Skin of body (tissue), 2 donors: ENCODE measurements around the gene TP53. TPM values are rescaled to one million over a fixed set of nuclear protein-coding genes. Genes with fewer than 3 reads are reported as not detected.
"Not testable (repeated sequence)": the region's sequence is repeated elsewhere in the genome, so short reads cannot be mapped to it uniquely, and the experiment has no call there.

Source experiments
- DNase-seq: peaks from one replicate; lab custom pipeline; 2025; lab: John Stamatoyannopoulos, UW
- total RNA-seq: library from RNA; depleted of rRNA; stranded (reverse); fragments of >200 nt; gene quantifications from one replicate; pipeline ENCODE4 v1.2.3, GENCODE V29; 2014

Gene TP53
- total RNA-seq, 1 donor from 2014 or later: 30.2 TPM

DNA sequence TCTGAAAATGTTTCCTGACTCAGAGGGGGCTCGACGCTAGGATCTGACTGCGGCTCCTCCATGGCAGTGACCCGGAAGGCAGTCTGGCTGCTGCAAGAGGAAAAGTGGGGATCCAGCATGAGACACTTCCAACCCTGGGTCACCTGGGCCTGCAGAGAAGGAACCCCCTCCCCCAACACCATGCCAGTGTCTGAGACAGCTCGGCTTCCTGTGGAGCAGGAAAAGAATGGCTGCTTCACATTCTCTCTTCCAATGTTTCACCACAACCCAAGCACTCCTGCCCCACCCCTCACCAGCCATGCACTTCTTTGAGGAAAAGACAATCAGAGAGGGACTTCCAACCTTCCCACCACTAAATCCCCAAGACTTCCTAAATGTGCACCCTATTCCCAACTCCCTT, 10.8 kb downstream of the TP53 start:
- no peak for DNase-seq

DNA sequence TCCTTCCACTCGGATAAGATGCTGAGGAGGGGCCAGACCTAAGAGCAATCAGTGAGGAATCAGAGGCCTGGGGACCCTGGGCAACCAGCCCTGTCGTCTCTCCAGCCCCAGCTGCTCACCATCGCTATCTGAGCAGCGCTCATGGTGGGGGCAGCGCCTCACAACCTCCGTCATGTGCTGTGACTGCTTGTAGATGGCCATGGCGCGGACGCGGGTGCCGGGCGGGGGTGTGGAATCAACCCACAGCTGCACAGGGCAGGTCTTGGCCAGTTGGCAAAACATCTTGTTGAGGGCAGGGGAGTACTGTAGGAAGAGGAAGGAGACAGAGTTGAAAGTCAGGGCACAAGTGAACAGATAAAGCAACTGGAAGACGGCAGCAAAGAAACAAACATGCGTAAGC, 12.4 kb downstream of the TP53 start:
- DNase-seq: no peak

DNA sequence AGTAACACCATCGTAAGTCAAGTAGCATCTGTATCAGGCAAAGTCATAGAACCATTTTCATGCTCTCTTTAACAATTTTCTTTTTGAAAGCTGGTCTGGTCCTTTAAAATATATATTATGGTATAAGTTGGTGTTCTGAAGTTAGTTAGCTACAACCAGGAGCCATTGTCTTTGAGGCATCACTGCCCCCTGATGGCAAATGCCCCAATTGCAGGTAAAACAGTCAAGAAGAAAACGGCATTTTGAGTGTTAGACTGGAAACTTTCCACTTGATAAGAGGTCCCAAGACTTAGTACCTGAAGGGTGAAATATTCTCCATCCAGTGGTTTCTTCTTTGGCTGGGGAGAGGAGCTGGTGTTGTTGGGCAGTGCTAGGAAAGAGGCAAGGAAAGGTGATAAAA, 14.1 kb downstream of the TP53 start:
- no peak for DNase-seq

DNA sequence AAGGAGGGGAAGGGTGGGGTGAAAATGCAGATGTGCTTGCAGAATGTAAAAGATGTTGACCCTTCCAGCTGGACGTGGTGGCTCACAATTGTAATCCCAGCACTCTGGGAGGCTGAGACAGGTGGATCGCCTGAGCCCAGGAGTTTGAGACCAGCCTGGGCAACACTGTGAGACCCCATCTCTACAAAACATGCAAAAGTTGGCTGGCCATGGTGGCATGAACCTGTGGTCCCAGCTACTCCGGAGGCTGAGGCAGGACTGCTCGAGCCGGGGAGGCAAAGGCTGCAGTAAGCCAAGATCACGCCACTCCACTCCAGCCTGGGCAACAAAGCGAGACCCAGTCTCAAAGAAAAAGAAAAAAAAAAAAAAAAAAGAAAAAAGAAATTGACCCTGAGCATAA, 18.8 kb downstream of the TP53 start:
- no peak for DNase-seq

DNA sequence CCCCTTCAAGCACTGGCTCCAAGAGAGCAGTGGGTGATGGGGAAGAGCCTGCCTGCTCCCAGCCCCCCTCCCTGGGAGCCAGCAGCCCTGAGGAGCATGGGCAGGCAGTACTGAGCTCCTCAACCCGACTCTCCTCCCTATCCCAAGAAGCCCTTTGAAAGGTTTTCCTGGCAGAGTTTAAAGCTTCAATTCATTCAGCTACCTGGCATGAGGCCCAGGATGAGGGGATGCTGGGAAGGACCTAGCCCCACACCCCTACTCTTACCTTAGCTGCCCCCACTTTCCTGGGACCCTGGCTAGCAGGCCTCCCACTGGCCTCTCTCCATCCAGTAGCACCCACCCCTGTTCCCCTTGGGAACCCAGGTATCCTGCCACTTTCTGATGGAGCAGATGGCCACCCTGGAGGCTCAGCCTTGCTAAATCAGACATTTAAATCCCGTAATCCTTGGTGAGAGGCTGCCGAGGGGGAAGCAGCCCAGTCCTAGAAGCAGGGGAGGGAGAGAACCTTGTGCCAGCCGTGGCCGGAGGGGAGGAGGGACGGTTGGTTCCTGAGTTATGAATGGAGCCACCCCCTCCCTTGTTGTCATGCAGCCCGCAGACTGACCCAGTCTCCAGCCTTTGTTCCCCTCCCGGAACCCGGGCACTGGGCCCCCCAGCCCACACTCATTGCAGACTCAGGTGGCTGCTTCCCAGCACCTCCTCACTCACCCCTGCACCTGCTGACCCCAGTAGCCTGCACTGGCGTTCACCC, 19.5 kb downstream of the TP53 start:
- no peak for DNase-seq

DNA sequence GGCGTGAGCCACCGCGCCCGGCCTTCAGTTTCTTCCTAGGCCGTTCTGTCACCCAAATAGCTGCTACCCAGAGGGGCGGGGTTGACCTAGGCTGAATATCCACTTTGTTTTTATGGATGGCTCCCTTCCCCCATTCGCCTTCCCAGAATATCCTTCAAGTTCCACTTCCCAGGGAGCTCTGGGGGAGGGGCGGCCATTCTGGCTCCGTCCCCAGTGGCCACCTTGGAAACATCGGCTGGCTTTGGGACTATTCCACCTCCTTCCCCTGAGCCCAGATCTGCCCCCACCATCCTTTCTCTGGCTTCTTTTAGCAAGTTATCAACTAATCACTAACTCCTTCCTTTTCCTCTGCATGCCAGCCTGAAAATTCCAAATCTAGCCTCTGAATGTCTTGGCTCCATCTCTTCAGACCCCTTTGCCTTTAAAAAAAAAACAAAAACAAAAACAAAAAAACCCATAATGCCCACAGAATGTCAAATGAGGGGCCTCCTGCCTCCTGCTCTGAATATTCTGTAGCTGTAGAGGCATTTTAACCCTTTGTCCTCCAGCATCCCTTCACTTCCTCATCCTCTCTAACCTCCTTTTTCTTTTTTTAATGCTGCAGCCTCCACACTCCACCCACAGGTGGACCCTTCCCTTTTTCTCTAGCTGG, 30.2 kb downstream of the TP53 start:
- DNase-seq: no peak

DNA sequence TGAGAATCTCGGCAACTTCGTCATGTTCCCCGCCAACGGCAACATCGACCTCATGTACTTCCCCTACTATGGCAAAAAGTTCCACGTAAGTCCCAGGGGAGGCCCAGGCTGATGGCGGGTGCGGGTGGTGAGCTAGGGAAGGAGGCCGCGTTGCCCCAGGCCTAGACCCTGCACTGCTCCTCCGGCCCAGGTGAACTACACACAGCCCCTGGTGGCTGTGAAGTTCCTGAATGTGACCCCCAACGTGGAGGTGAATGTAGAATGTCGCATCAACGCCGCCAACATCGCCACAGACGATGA, 31.8 kb downstream of the TP53 start:
- no peak for DNase-seq

DNA sequence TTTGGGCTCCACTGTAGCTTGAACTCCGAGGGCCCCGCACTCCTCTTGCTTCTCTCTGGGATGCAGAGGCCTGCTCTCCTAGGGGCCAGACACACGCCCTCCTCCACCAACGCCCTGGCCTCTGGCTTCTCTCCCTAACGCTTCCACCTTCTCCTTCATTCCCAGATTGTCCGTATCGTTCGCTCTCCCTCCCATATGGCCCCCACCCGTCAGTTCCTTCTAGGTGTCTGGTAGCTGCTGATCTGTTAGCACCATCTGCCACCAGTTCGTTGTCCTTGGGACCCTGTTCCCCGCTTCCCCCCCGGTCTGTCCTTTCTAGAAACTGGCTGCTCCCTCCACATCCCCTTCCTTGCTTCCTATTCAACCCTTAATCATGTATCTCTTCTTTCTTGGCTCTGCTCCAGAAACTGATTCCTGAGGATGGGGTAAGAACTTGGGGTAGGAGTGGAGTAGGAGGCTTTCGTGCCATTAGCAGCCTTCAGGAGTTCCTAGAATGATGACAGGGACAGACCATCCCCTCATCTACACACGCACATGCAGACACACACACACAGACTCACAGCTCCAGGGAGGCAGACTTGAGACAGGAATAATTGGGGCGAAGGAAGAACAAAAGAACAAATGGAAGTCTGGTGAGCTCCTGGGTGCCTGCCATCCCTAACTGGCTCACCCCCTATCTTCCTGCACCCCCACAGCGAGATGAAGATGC, 32.3 kb downstream of the TP53 start:
- DNase-seq: no peak

DNA sequence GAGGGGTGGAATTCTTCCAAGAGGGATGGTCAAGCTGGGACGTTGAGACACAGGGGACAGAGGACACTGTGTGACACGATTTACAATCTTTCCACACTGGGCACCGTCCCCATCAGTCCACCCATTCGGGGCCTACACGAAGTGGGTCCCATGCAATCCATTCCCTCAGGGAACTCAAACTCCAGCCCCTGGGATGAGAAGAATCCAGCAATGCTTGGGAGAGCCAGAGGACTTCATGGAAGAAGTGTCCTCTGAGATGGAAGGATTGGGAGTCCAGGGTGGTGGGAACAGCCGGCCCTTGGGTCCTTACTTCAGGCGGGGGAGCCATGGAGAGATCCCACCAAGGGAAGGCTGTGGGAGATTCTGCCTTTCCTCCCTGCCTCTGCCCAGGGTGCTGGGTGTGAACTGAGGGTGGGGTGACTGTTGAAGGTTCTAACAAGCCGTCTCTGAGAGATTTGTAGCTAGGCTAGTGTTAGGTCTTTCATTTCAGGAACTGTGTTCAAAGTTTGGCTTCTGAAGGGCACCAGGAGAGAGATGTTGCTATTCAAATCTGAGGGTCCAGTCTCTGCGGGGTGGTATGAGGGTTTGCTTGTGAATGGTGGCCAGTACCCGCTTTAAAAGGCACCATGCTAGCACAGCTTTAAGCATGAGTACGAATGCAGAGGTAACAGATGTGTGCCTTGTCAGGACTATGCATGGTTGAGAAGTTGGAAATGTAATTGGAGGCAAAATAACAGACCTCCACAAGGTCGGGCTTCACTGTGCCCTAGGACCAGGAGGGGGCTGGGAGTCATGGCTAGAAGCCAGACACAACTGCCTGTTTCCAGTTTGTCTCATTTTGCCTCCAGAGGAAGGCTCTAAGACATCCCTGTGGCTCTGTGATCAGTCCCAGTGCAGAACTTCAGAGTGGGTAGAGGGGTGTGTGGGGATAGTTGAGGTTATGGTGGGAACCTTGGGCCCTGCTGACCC, 34.6 kb downstream of the TP53 start:
- DNase-seq: no peak

DNA sequence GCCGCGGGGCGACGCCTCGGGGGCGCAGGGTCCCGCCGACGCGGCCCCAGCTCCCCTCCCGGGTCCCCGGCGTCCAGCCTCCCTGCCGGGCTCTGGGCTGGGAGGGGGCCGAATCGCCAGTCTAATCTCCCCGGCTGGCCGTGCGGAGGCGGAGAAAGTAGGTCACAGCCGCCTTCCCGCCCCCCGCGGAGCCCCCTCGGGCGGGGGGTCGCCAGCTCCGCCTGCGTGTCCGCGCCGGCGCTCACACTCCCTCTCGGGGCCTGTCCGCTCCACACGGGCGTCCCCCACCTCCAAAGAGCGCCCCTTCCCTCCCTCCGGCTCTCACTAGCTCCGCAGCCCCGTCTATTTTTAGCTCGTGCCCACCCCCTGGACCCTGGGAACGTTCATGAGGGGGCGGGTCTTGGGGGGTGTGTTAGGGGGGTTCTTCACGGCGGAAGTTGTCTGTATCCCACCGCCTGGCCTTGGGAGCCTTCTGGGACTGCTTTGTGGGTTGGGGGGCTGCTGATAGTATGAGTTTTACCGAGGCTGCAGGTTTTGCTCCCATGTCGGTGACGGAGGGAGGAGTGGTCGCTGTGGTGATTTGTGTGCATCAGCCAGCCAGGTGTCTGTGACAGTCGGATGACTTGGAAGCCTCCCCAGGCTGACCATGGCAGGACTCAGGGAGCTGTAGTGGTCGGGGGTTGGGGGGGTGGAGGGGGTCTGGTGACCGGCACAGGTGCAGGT, 35.5 kb downstream of the TP53 start:
- peak; percentile 53 for DNase-seq

DNA sequence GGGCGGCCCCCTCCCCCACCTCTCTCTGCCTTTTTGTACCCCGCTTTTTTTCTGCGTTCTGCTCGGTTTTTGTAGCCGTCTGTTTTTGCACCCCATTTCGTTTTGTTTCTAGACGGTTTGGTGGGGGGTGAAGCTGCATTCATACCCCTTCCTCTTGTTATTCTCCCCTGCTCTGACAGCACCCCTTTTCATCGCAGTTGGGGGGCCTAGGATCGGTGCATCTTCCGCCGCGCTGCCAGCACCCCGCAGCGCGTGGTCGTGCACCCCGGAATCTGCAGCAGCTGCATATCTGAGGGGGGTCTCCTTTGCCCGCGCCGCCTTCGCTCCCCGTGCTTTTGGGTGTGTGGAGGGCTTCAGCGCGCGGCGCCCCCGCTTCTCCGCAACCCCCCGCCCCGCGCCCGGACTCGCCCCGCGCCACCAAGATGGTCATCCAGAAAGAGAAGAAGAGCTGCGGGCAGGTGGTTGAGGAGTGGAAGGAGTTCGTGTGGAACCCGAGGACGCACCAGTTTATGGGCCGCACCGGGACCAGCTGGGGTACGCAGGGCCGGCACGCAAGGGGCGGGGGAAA, 36.1 kb downstream of the TP53 start:
- no peak for DNase-seq

DNA sequence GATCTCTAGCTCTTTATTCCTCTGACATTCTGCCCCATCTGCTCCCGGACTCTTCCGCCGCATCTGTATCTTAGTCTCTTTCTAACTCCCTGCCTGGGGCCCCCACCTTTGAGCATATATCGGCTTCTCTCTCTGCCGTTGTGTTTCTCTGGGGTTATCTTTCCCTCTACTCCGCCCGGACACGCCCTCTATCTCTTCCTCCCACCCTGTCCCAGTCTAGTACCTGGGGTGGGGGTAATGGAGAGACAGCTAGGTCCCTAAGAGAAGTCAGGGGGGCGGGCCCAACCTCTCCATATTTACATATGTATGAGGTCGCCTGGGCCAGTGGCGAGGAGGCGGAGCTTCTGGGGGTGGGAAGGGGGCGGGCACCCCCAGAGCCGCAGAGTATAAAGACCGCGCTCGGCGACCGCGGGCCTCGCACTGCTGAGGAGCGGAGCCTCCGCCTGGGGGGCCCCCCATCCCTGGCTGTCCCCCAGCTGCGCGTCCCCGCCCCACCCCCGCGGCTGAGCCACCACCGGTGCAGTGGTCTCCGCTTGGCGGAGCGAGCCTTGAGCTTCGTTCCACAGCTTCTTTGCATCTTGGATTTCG, 36.7 kb downstream of the TP53 start, which contains the start of gene ATP1B2:
Gene ATP1B2, plus strand, starts transcription at position 418 of the 588 bp plus-strand sequence. CDS start 593 bp downstream, outside the sequence.
- no peak for DNase-seq

DNA sequence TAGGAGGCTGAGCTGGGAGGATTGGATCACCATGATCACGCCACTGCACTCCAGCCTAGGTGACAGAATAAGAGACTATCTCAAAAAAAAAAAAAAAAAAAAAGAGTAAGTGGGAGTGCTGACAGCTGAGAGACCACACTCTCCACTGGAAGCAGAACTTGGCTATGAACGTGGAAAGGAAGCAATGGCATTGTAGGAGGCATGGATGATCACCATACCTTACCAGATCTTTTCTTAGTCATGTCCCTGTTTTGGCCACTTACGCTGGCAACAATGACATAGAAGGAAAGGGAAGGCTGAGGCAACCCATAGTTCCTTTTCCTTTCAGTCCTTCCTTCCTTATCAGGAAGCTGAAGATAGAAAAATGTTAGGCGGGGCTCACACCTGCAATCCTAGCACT, 40.3 kb downstream of the TP53 start:
- no peak for DNase-seq

DNA sequence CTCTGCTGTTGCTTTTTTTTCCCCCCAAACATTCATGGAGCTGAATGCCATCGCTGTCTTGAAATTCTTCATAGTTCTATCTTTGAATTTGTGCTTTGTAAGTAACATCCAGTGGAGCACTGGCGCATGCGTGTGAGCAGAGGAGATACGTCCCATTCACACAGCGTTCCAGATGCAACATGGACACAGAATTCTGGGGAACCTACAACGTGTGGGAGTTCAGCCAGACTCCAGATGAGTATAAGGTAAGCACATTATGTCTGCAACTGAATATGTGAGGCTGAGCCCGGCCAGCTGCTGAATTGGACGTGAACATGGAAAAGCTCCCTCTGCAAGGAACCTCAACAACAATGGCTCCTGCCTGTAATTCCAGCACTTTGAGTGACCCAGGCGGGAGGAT, 40.8 kb downstream of the TP53 start:
- DNase-seq: no peak

DNA sequence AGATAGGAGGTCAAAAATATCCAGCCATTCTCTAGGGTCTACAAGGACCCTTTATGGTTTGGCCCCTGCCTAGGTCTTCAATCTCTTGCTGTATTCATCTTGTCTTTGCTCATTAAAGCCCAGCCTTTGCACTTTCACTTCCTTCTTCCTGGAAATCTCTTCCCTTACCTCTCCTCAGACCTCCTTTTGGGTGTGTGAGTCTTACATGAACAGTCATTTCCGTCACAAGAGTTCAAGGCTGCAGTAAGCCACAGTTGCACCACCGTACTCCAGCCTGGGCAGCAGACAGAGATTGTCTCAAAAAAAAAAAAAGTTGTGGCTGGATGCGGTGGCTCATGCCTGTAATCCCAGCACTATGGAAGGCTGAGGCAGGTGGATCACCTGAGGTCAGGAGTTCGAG, 42.5 kb downstream of the TP53 start:
- DNase-seq: no peak

DNA sequence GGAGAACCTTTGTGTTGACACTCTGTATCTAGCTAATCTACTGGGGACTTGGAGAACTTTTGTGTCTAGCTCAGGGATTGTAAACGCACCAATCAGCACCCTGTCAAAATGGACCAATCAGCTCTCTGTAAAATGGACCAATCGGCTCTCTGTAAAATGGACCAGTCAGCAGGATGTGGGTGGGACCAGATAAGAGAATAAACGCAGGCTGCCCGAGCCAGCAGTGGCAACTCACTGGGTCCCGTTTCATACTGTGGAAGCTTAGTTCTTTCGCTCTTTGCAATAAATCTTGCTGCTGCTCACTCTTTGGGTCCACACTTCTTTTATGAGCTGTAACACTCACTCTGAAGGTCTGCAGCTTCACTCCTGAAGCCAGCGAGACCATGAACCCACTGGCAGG, 45.7 kb downstream of the TP53 start:
- DNase-seq: not testable (repeated sequence)

DNA sequence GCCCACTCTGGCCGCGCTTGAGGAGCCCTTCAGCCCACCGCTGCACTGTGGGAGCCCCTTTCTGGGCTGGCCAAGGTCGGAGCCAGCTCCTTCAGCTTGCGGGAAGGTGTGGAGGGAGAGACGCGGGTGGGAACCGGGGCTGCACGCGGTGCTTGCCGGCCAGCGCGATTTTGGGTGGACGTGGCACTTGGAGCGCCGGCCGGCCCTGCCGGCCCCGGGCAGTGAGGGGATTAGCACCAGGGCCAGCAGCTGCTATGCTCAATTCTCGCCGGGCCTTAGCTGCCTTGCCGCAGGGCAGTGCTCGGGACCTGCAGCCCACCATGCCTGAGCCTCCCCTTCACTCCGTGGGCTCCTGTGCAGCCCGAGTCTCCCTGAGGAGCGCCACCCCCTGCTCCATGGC, 46.5 kb downstream of the TP53 start:
- DNase-seq: no peak

DNA sequence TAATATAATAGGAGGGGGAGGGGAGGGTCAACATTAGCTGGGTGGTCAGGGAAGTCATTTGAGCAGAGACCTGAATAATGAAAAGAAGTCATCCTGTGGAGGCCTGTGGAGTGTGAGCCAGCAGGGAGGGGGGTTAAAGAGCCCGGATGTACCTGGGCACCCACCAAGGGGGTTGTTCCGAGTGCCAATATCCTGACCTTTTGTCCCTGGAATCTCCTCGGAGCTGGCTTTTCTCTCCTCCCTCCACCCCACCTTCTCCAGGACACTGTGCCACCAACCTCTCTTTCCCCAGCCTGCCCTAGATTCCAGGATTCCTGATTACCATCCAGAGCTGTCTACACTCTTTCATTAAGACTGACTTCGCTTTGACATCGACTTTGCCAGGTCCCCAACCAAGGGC, 51.1 kb downstream of the TP53 start:
- DNase-seq: no peak

DNA sequence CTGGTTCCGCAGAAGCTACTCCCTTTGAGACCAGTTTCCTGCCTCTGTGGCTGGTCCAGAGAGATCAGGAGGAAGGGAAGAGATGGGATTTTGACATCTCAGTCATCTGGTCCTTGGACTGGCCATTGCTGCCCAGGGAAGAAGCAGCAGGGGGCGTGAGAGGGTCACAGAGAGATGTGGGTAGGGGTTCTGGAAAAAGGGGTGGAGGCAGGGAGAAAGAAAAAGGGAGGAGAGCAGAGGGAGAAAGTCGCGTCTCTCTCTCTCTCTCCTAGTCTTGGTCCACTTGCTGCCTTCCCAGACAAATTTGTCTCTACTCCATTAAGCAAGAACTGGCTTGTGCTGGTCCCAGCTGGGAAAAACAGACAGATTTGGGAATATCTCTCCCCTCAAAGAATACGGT, 52.9 kb downstream of the TP53 start:
- no peak for DNase-seq

DNA sequence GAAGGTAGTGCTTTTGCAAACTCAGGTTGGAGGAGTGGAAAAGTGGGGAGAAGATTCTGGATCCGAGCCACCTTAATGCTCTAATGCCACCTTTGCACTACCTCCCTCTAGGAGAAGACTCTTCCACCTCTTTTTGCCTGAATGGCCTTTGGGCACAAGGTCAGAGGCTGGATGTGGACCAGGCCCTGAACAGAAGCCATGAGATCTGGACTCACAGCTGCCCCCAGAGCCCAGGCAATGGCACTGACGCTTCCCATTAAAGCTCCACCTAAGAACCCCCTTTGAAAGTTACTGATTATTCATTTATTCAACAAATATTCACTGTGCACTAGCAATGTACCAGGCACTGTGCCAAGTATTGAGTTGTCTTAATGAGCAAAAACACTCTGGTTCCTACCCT, 54.2 kb downstream of the TP53 start:
- DNase-seq: no peak
